K562 (cell line): ENCODE results near the gene TGFBR1. TPM values are rescaled to one million over a fixed set of nuclear protein-coding genes. Genes with fewer than 3 reads are reported as not detected.

Experiments
- ATF1 ChIP-seq, 2 experiments: fragments of 450-650 bp in 1 of 2; IDR thresholded peaks; 2 replicates each; pipeline ENCODE4 v1.6.1; 2016; ENCODE audit warnings: missing compliant biosample characterization in 1 of 2, missing genetic modification characterization in 1 of 2
- CBFA2T2 ChIP-seq: fragments of 450-650 bp; conservative IDR thresholded peaks from 2 replicates; pipeline ENCODE4 v1.6.1; 2017; ENCODE audit warnings: mild to moderate bottlenecking
- EP300 ChIP-seq: IDR thresholded peaks from 2 replicates; pipeline ENCODE4 v1.6.1; 2012; ENCODE audit warnings: low read length, improper control_type of control experiment
- ERF ChIP-seq: fragments of 450-650 bp; formaldehyde crosslinking; IDR thresholded peaks from 2 replicates; pipeline ENCODE4 v1.4.0; 2020; ENCODE audit warnings: mild to moderate bottlenecking, mixed read lengths
- FOXJ2 ChIP-seq: fragments of 200-800 bp; sonication (Bioruptor generic); IDR thresholded peaks from 2 replicates; pipeline ENCODE4 v1.6.1; 2016; ENCODE audit warnings: missing genetic modification characterization, missing compliant biosample characterization
- GATAD2A ChIP-seq: fragments of 450-650 bp; IDR thresholded peaks from 2 replicates; pipeline ENCODE4 v1.6.1; 2017
- GTF2E2 ChIP-seq: fragments of 200-800 bp; sonication (Bioruptor generic); IDR thresholded peaks from 2 replicates; pipeline ENCODE4 v1.6.1; 2016; ENCODE audit warnings: missing genetic modification characterization, missing compliant biosample characterization
- HEY1 ChIP-seq: fragments of 250-450 bp; sonication (Bioruptor Pico); IDR thresholded peaks from 2 replicates; pipeline ENCODE4 v1.5.0; 2020; ENCODE audit warnings: mild to moderate bottlenecking, moderate library complexity, borderline replicate concordance
- HLTF ChIP-seq: fragments of 450-650 bp; IDR thresholded peaks from 2 replicates; pipeline ENCODE4 v1.6.1; 2016
- NFIC ChIP-seq: fragments of 450-650 bp; IDR thresholded peaks from 2 replicates; pipeline ENCODE4 v1.6.1; 2017; ENCODE audit warnings: mild to moderate bottlenecking, inconsistent platforms
- NFYB ChIP-seq: IDR thresholded peaks from 2 replicates; pipeline ENCODE4 v1.6.1; 2011; ENCODE audit warnings: mild to moderate bottlenecking, moderate library complexity; ENCODE audit not compliant: insufficient read length; ENCODE audit errors: extremely low read depth
- NR4A1 ChIP-seq, 2 experiments: fragments of 250-450 bp in 1 of 2; fragments of 450-650 bp in 1 of 2; sonication (Bioruptor Pico) in 1 of 2; IDR thresholded peaks; 2 replicates each; pipeline versions ENCODE4 v1.4.0 to v1.6.1; 2016 to 2020; ENCODE audit warnings: mild to moderate bottlenecking in 2 of 2, missing compliant biosample characterization in 1 of 2, missing genetic modification characterization in 1 of 2, moderate library complexity in 1 of 2
- NRF1 ChIP-seq, 2 experiments: fragments of 450-650 bp; IDR thresholded peaks in 1 of 2; conservative IDR thresholded peaks in 1 of 2; 2 replicates each; pipeline ENCODE4 v1.6.1; 2014; ENCODE audit warnings: mild to moderate bottlenecking in 2 of 2
- RCOR1 ChIP-seq, 2 experiments: IDR thresholded peaks; 2 replicates each; pipeline ENCODE4 v1.6.1; 2012; ENCODE audit warnings: low read depth in 2 of 2, low read length in 2 of 2, borderline replicate concordance in 1 of 2, improper control_type of control experiment in 1 of 2
- TAF9B ChIP-seq: fragments of 450-650 bp; IDR thresholded peaks from 2 replicates; pipeline ENCODE4 v1.6.1; 2018; ENCODE audit warnings: mild to moderate bottlenecking; ENCODE audit not compliant: partially characterized antibody
- ZKSCAN1 ChIP-seq: fragments of 150-350 bp; IDR thresholded peaks from 2 replicates; pipeline ENCODE4 v1.6.1; 2016; ENCODE audit warnings: low read depth, low read length
- ZNF165 ChIP-seq: fragments of 250-450 bp; sonication (Bioruptor Pico); IDR thresholded peaks from 2 replicates; pipeline ENCODE4 v1.4.0; 2020; ENCODE audit warnings: borderline replicate concordance
- ZNF197 ChIP-seq: fragments of 200-800 bp; sonication (Bioruptor generic); IDR thresholded peaks from 2 replicates; pipeline ENCODE4 v1.6.1; 2016; ENCODE audit warnings: low read depth, missing genetic modification characterization, missing compliant biosample characterization
- ZNF324 ChIP-seq: fragments of 250-450 bp; sonication (Bioruptor Pico); IDR thresholded peaks from 2 replicates; pipeline ENCODE4 v1.4.0; 2020; ENCODE audit warnings: mild to moderate bottlenecking
- polyA plus RNA-seq, 8 experiments: library from polyadenylated mRNA; depleted of rRNA in 4 of 8; stranded (reverse) in 5 of 8; unstranded in 3 of 8; fragments of >200 nt; fragmentation: Nextera tagmentation in 2 of 8; fragmentation: Illumina TruSeq in 1 of 8; extraction: Ambion mirVana in 2 of 8; extraction: Trizol in 1 of 8; gene quantifications; 2 replicates each; pipeline versions ENCODE4 v1.2.1 to v1.2.3, GENCODE V29; 2011 to 2014; ENCODE audit warnings: inconsistent platforms in 1 of 8, missing spikeins in 1 of 8
- total RNA-seq, 7 experiments: library from RNA; depleted of rRNA in 6 of 7; stranded (reverse); fragments of >200 nt in 6 of 7; fragmentation: Illumina TruSeq in 2 of 7; extraction: Trizol in 2 of 7; gene quantifications; 2 replicates each; pipeline versions ENCODE4 v1.2.1 to v1.2.3, GENCODE V29; 2011 to 2021; ENCODE audit warnings: low replicate concordance in 1 of 7
- TF ChIP-seq, protein P1 (sequence below): sonication (generic); formaldehyde crosslinking; IDR thresholded peaks from 2 replicates; pipeline ENCODE4 v1.8.1; 2023; ENCODE audit warnings: missing genetic modification reagents, mild to moderate bottlenecking, borderline replicate concordance
- TF ChIP-seq, protein P2 (sequence below): fragments of 250-450 bp; sonication (Bioruptor Pico); IDR thresholded peaks from 2 replicates; pipeline ENCODE4 v1.8.0; 2022; ENCODE audit warnings: inconsistent platforms, mild to moderate bottlenecking, moderate library complexity, borderline replicate concordance

Gene TGFBR1
- total and polyA plus RNA-seq, 9 of the 15 experiments (the other 6 are each of a cell fraction or from before 2014, with no cell fraction given), result 15.5 to 62.4 (median 42.7) TPM

DNA sequence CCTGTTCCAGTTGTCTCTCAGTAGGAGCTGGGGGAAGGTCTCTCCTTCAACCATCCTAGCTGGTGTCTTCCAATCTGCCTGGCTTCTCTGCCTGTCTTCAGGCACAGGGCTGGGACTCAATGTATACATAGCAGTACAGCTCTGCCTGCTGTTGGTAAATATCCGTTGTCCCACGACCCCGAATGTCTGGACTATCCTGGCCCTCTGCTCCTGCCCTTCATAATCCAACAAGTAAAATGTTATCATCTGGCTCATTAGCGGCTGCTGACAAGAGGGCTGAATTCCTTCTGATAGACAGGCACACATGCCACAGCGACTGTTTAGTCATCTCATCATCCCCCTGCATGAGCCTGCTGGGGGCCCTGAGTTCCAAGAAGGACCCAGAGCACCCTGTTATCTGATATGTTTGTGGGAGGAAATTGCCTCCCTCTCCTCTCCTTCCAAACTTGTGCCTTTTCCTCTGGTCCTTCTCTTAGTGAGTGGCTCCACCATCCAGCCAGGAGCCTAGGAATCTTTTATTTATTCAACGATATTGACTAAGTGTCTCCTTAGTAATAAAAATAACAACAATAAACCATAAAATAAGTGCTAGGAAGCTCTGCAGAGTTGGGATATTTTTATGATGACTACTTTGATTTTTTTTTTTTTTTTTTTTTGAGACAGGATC lies 29.5 kb upstream of the TGFBR1 start (continued):
- TF ChIP-seq ATF1 (CRISPR knock-in tag; IDR thresholded peaks at IDR 0.05), result no peak
- TF ChIP-seq ATF1 (tag; IDR thresholded peaks at IDR 0.05), result peak; percentile 59
- TF ChIP-seq, protein P1, sequence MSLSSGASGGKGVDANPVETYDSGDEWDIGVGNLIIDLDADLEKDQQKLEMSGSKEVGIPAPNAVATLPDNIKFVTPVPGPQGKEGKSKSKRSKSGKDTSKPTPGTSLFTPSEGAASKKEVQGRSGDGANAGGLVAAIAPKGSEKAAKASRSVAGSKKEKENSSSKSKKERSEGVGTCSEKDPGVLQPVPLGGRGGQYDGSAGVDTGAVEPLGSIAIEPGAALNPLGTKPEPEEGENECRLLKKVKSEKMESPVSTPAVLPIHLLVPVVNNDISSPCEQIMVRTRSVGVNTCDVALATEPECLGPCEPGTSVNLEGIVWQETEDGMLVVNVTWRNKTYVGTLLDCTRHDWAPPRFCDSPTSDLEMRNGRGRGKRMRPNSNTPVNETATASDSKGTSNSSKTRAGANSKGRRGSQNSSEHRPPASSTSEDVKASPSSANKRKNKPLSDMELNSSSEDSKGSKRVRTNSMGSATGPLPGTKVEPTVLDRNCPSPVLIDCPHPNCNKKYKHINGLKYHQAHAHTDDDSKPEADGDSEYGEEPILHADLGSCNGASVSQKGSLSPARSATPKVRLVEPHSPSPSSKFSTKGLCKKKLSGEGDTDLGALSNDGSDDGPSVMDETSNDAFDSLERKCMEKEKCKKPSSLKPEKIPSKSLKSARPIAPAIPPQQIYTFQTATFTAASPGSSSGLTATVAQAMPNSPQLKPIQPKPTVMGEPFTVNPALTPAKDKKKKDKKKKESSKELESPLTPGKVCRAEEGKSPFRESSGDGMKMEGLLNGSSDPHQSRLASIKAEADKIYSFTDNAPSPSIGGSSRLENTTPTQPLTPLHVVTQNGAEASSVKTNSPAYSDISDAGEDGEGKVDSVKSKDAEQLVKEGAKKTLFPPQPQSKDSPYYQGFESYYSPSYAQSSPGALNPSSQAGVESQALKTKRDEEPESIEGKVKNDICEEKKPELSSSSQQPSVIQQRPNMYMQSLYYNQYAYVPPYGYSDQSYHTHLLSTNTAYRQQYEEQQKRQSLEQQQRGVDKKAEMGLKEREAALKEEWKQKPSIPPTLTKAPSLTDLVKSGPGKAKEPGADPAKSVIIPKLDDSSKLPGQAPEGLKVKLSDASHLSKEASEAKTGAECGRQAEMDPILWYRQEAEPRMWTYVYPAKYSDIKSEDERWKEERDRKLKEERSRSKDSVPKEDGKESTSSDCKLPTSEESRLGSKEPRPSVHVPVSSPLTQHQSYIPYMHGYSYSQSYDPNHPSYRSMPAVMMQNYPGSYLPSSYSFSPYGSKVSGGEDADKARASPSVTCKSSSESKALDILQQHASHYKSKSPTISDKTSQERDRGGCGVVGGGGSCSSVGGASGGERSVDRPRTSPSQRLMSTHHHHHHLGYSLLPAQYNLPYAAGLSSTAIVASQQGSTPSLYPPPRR, result no peak
- TF ChIP-seq, protein P2, sequence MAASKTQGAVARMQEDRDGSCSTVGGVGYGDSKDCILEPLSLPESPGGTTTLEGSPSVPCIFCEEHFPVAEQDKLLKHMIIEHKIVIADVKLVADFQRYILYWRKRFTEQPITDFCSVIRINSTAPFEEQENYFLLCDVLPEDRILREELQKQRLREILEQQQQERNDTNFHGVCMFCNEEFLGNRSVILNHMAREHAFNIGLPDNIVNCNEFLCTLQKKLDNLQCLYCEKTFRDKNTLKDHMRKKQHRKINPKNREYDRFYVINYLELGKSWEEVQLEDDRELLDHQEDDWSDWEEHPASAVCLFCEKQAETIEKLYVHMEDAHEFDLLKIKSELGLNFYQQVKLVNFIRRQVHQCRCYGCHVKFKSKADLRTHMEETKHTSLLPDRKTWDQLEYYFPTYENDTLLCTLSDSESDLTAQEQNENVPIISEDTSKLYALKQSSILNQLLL (CRISPR knock-in tag), result no peak
- peak; percentile 30; the same call in 1 of the 2 replicates for TF ChIP-seq FOXJ2
- no peak for TF ChIP-seq NFYB
- TF ChIP-seq HLTF, result 0 out of 2 replicates have a peak, but pooled peaks have one; percentile 38
- TF ChIP-seq GATAD2A, result 0 out of 2 replicates have a peak, but pooled peaks have one; percentile 48
- peak; percentile 85 for TF ChIP-seq EP300
- TF ChIP-seq CBFA2T2, result peak; percentile 80
- TF ChIP-seq NFIC, result peak; percentile 50; the same call in 1 of the 2 replicates
- no peak for TF ChIP-seq ZNF165 (CRISPR knock-in tag)
- 0 out of 2 replicates have a peak, but pooled peaks have one; percentile 3 for TF ChIP-seq ZNF324 (CRISPR knock-in tag)
- TF ChIP-seq ZNF197, result peak; percentile 57; the same call in 1 of the 2 replicates
- TF ChIP-seq TAF9B, result peak; percentile 62
- TF ChIP-seq ERF (CRISPR knock-in tag), result no peak
- TF ChIP-seq NR4A1 (CRISPR knock-in tag; IDR thresholded peaks at IDR 0.05), result no peak
- no peak for TF ChIP-seq NR4A1 (tag; IDR thresholded peaks at IDR 0.05)
- peak; percentile 22 to 37; a peak in 3 of 4 replicates for TF ChIP-seq NRF1 (conservative IDR thresholded peaks at IDR 0.05 in 1 of 2, IDR thresholded peaks at IDR 0.05 in 1 of 2)
- TF ChIP-seq HEY1 (CRISPR knock-in tag), result no peak
- TF ChIP-seq RCOR1 (IDR thresholded peaks at IDR 0.05; ENCODE audit: borderline replicate concordance in 1 of 2, low read depth in 2 of 2, low read length in 2 of 2), result peak in 1 of 2 experiments; percentile 91; a peak in 2 of 4 replicates
- TF ChIP-seq GTF2E2 (tag), result no peak
- peak; percentile 22; the same call in 1 of the 2 replicates for TF ChIP-seq ZKSCAN1
